Measurements from ENCODE around the gene COBLL1.

Gene COBLL1

GRCh38 chr2:164642946-164643555 lies 198.6 kb downstream of the COBLL1 start:
- in situ Hi-C loops (cut with MboI; ENCODE audit: low sequenced_read_pairs), result no loop called here

DNA sequence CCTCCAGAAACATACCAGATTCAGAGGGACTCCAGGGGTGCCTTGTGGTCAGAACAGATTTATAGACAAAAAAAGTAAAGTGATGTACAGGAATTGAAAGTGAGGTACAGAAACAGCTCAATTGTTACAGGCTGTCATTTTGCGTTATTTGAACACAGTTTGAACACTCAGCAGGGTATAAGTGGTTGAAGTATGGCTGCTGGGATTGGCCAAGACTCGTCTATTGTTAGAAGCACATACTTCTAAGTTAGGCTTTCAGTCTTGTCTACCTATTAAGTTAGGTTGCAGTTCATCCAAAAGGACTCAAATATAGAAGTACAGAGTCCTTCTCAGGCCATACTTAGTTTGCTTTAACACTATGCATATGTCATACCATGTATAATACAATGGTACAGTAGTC lies 199.4 kb downstream of the COBLL1 start:
- in situ Hi-C loops (cut with MboI; ENCODE audit: low sequenced_read_pairs), result no loop called here
